Measurements from ENCODE around the gene CCDC24. TPM values are rescaled to one million over a fixed set of nuclear protein-coding genes. Genes with fewer than 3 reads are reported as not detected.

CCDC24 gene
- total RNA-seq, 4 donors from 2014 or later = 12.4 to 18.2 (median 15.7) TPM

- DNase-seq = no peak
- Histone ChIP-seq H3K4me3 (no peak overlapping the region), H3K4me1 (peaks cover 0 to 30% (median 7%) of the 10 kb centered on the region in 4 donors), H3K9me3 (no peaks in the 10 kb centered on the region), H3K27ac (no peak overlapping the region), H3K27me3 (no peaks in the 10 kb centered on the region), H3K36me3 (peaks cover 0 to 6% (median 0%) of the 10 kb centered on the region in 3 donors)
- TF ChIP-seq CTCF (IDR thresholded peaks at IDR 0.05) (no peak), POLR2A (IDR thresholded peaks at IDR 0.05) (no peak)
These were observed 8.6 kb upstream of the CCDC24 start for GRCh38 chr1:43982808-43983207.

- no peaks in the 10 kb centered on the region for H3K27me3 ChIP-seq
- H3K4me1 ChIP-seq = peaks cover 0 to 24% (median 7%) of the 10 kb centered on the region in 4 donors
- no peak for DNase-seq
- no peak overlapping the region for H3K27ac ChIP-seq
- no peak overlapping the region for H3K4me3 ChIP-seq
- H3K9me3 ChIP-seq = no peaks in the 10 kb centered on the region
- H3K36me3 ChIP-seq = peaks cover 0 to under 1% (median 0%) of the 10 kb centered on the region in 3 donors
- TF ChIP-seq CTCF (IDR thresholded peaks at IDR 0.05) (no peak), POLR2A (IDR thresholded peaks at IDR 0.05) (no peak)
These were observed 8.0 kb upstream of the CCDC24 start for GRCh38 chr1:43983253-43983899.

- Histone ChIP-seq H3K36me3 (no peaks in the 10 kb centered on the region), H3K27me3 (no peaks in the 10 kb centered on the region), H3K9me3 (no peaks in the 10 kb centered on the region), H3K4me1 (peaks cover 0 to 15% (median 3%) of the 10 kb centered on the region in 4 donors), H3K27ac (no peak overlapping the region), H3K4me3 (no peak overlapping the region)
- no peak for DNase-seq
- TF ChIP-seq POLR2A (IDR thresholded peaks at IDR 0.05) (no peak), CTCF (IDR thresholded peaks at IDR 0.05) (no peak)
These were observed 6.5 kb upstream of the CCDC24 start for GRCh38 chr1:43984855-43985254.

GRCh38 chr1:43985984-43986595 is 5.3 kb upstream of the CCDC24 start:
- H3K27ac ChIP-seq = no peak overlapping the region
- no peak for DNase-seq
- peaks cover 0 to 12% (median 0%) of the 10 kb centered on the region in 4 donors for H3K4me1 ChIP-seq
- H3K4me3 ChIP-seq = no peak overlapping the region
- no peaks in the 10 kb centered on the region for H3K27me3 ChIP-seq
- H3K9me3 ChIP-seq = no peaks in the 10 kb centered on the region
- TF ChIP-seq CTCF (IDR thresholded peaks at IDR 0.05) (no peak), POLR2A (IDR thresholded peaks at IDR 0.05) (no peak)
- no peaks in the 10 kb centered on the region for H3K36me3 ChIP-seq

- TF ChIP-seq POLR2A (IDR thresholded peaks at IDR 0.05) = no peak
- TF ChIP-seq CTCF (IDR thresholded peaks at IDR 0.05) = peak in 3 of 6 experiments; percentile 20 to 32 (median 21)
- Histone ChIP-seq H3K36me3 (no peaks in the 10 kb centered on the region), H3K9me3 (no peaks in the 10 kb centered on the region), H3K27me3 (no peaks in the 10 kb centered on the region), H3K4me1 (peaks cover 0 to 8% (median 0%) of the 10 kb centered on the region in 4 donors), H3K4me3 (no peak overlapping the region), H3K27ac (no peak overlapping the region)
- DNase-seq = no peak
These were observed 4.7 kb upstream of the CCDC24 start for GRCh38 chr1:43986712-43987111.

All from Peyer's patch (tissue), 4 donors.